Right lobe of liver (tissue), 6 donors: ENCODE measurements around the gene EZH1. TPM values are rescaled to one million over a fixed set of nuclear protein-coding genes. Genes with fewer than 3 reads are reported as not detected.
A peak's percentile ranks its signal among the peaks of the same experiment; 100 is the strongest.

Source experiments
- ATAC-seq, 4 donors: fragments of 200-7000 bp; cut with Tn5 transposase; one replicate each; pipeline ENCODE4 v1.9.1; 2020; ENCODE audit warnings: mild to moderate bottlenecking in 4 of 4, moderate library complexity in 4 of 4
- DNase-seq, 3 donors: peaks; one replicate each; pipeline ENCODE4 v3.0.0-alpha.2; 2020
- H3K27ac ChIP-seq, 3 donors: fragments of 200-600 bp; one replicate each; pipeline ENCODE4 v1.8.0; 2022
- H3K27me3 ChIP-seq, 2 donors: fragments of 200-600 bp; one replicate each; pipeline ENCODE4 v1.8.0; 2022
- H3K36me3 ChIP-seq, 4 donors: fragments of 200-600 bp; sonication (generic) in 1 of 4; one replicate each; pipeline versions ENCODE4 v1.5.1 to v1.8.0; 2017 to 2022; ENCODE audit warnings: control low read depth in 1 of 4
- H3K4me1 ChIP-seq, 4 donors: fragments of 200-600 bp; sonication (generic) in 1 of 4; one replicate each; pipeline versions ENCODE4 v1.5.1 to v1.8.0; 2017 to 2022; ENCODE audit warnings: control low read depth in 1 of 4
- H3K4me3 ChIP-seq, 3 donors: fragments of 200-600 bp; one replicate each; pipeline ENCODE4 v1.8.0; 2022
- H3K9me3 ChIP-seq, 4 donors: fragments of 200-600 bp; sonication (generic) in 1 of 4; one replicate each; pipeline versions ENCODE4 v1.5.1 to v1.8.0; 2017 to 2022; ENCODE audit warnings: control low read depth in 1 of 4
- CTCF ChIP-seq, 4 donors: fragments of 200-600 bp in 3 of 4; fragments of 450-650 bp in 1 of 4; IDR thresholded peaks; one replicate each; pipeline versions ENCODE4 v1.5.1 to v1.8.0; 2016 to 2022; ENCODE audit warnings: antibody characterized with exemption in 4 of 4, mild to moderate bottlenecking in 2 of 4
- POLR2A ChIP-seq: fragments of 450-650 bp; IDR thresholded peaks from one replicate; pipeline ENCODE4 v1.6.1; 2017; ENCODE audit warnings: antibody characterized with exemption, mild to moderate bottlenecking
- WGBS: methylation state at CpG from one replicate; pipeline ENCODE4 v1.1.6; 2018; ENCODE audit warnings: low coverage, low lambda C conversion rate; ENCODE audit not compliant: insufficient coverage; ENCODE audit errors: missing lambda C conversion rate; 5-methylcytosine and 5-hydroxymethylcytosine counted together
- intact Hi-C, 2 donors: fragments of 100-400 bp; cut with DNase I; formaldehyde crosslinking; loops; one replicate each; pipeline versions ENCODE4 v1.11.2 to v1.14.1; 2022
- total RNA-seq, 6 experiments: library from RNA; depleted of rRNA in 2 of 6; stranded (reverse); fragments of >200 nt in 2 of 6; fragmentation: NEBNext Ultra II Directional in 3 of 6; extraction: Animal tissue kit (Norgen Biotek cat#: 25700) in 3 of 6; gene quantifications; one replicate each; pipeline versions ENCODE4 v1.1.0 to v1.2.4, GENCODE V29; 2016 to 2023
- donor health status: DM: no; HTN: yes; CAD: no.
- donor health status: DM: no; HTN: no; CAD: no.
- donor health status: DM: no; HTN: no; CAD: no.
- donor health status: DM: no; HTN: yes; CAD: no.
- donor health status: DM: no; HTN: yes; CAD: no.

The EZH1 gene
- total RNA-seq, 6 experiments from 2014 or later: 5.5 to 16.5 (median 10.8) TPM

- no peak overlapping the region for H3K27ac ChIP-seq
- H3K36me3 ChIP-seq: peaks cover 0 to 81% (median 4%) of the 10 kb centered on the region in 4 donors
- no peak for TF ChIP-seq CTCF (IDR thresholded peaks at IDR 0.05)
- TF ChIP-seq POLR2A: no peak
- DNase-seq: no peak
- H3K9me3 ChIP-seq: no peaks in the 10 kb centered on the region
- intact Hi-C loops: no loop called here
- no peak for ATAC-seq
- WGBS: 93% methylated on average over 6 of the region's 6 CpGs
- H3K27me3 ChIP-seq: no peaks in the 10 kb centered on the region
- H3K4me1 ChIP-seq: no peaks in the 10 kb centered on the region
- no peak overlapping the region for H3K4me3 ChIP-seq
These were observed 19.7 kb downstream of the EZH1 start for GRCh38 chr17:42725143-42725542.

- DNase-seq: no peak
These were observed 21.2 kb downstream of the EZH1 start for GRCh38 chr17:42723636-42724035.

GRCh38 chr17:42720996-42721583 lies 23.8 kb downstream of the EZH1 start:
- DNase-seq (no peak), ATAC-seq (peak; percentile 79 to 94 (median 82))
- intact Hi-C loops: loop anchor here in 1 of 2 donors (5.0 kb wide), 1 partner anchor 41 kb away; the partner anchor contains the start of gene RAMP2
- H3K4me3 ChIP-seq: no peak overlapping the region
- H3K27ac ChIP-seq: no peak overlapping the region
- no peaks in the 10 kb centered on the region for H3K4me1 ChIP-seq
- H3K27me3 ChIP-seq: no peaks in the 10 kb centered on the region
- H3K9me3 ChIP-seq: no peaks in the 10 kb centered on the region
- peaks cover 0 to 89% (median 27%) of the 10 kb centered on the region in 4 donors for H3K36me3 ChIP-seq
- TF ChIP-seq POLR2A (no peak), CTCF (IDR thresholded peaks at IDR 0.05) (peak; percentile 59 to 75 (median 70))
- 14% methylated on average over 2 of the region's 2 CpGs for WGBS

More at GRCh38 chr17:42723636-42724035, 21.2 kb downstream of the EZH1 start:
- TF ChIP-seq CTCF (IDR thresholded peaks at IDR 0.05) (no peak), POLR2A (no peak)
- Histone ChIP-seq H3K4me3 (no peak overlapping the region), H3K9me3 (no peaks in the 10 kb centered on the region), H3K27ac (no peak overlapping the region), H3K4me1 (no peaks in the 10 kb centered on the region), H3K27me3 (no peaks in the 10 kb centered on the region), H3K36me3 (peaks cover 0 to 90% (median 13%) of the 10 kb centered on the region in 4 donors)
- WGBS: 67% methylated on average over 3 of the region's 3 CpGs
- no peak for ATAC-seq
- intact Hi-C loops: loop anchor here in 1 of 2 donors (5.0 kb wide), 1 partner anchor 39 kb away; the partner anchor contains the start of gene RAMP2

GRCh38 chr17:42709561-42709960 lies 35.3 kb downstream of the EZH1 start:
- H3K9me3 ChIP-seq: no peaks in the 10 kb centered on the region
- no peak overlapping the region for H3K27ac ChIP-seq
- H3K4me3 ChIP-seq: no peak overlapping the region
- no peaks in the 10 kb centered on the region for H3K4me1 ChIP-seq
- WGBS: 75% methylated on average over 2 of the region's 2 CpGs
- no peaks in the 10 kb centered on the region for H3K27me3 ChIP-seq
- DNase-seq (no peak), ATAC-seq (no peak)
- TF ChIP-seq CTCF (IDR thresholded peaks at IDR 0.05) (no peak), POLR2A (no peak)
- intact Hi-C loops: no loop called here
- H3K36me3 ChIP-seq: peaks cover 0 to 94% (median 45%) of the 10 kb centered on the region in 4 donors
